Measurements from ENCODE around the gene TFIP11.

The TFIP11 gene

DNA sequence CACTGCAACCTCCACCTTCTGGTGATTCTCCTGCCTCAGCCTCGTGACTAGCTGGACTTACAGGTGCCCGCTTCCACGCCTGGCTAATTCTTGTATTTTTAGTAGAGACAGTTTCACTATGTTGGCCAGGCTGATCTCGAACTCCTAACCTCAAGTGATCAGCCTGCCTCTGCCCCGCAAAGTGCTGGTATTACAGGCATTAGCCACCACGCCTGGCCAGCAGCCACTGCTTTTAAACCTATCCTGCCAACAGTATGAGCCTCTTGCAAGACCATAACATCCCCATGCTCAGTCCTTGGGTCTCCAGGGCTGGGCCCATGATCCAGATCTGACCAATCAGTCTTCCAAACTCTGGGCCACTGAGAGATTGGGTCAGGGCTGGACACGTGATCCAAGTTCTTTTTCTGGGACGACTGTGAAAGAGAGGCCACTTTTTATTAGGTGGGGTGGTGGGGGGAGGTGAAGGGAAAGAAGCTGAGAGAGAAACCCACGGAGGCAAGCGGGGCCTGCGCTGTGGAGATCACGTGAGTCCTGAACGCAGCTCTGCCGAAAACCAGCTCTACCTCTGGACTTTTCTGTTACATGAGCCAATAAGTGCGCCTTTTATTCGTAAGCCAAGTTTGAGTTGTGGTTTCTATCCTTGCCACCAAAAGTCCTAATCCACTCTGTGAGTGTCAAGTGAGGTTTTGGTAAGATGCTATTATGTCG lies 65.3 kb downstream of the TFIP11 start:
- TF ChIP-seq, protein P1, sequence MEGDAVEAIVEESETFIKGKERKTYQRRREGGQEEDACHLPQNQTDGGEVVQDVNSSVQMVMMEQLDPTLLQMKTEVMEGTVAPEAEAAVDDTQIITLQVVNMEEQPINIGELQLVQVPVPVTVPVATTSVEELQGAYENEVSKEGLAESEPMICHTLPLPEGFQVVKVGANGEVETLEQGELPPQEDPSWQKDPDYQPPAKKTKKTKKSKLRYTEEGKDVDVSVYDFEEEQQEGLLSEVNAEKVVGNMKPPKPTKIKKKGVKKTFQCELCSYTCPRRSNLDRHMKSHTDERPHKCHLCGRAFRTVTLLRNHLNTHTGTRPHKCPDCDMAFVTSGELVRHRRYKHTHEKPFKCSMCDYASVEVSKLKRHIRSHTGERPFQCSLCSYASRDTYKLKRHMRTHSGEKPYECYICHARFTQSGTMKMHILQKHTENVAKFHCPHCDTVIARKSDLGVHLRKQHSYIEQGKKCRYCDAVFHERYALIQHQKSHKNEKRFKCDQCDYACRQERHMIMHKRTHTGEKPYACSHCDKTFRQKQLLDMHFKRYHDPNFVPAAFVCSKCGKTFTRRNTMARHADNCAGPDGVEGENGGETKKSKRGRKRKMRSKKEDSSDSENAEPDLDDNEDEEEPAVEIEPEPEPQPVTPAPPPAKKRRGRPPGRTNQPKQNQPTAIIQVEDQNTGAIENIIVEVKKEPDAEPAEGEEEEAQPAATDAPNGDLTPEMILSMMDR (IDR thresholded peaks at IDR 0.05; ENCODE audit: insufficient read depth, low read depth, low read length, missing control alignments): no peak
- no peak overlapping the region for H3K4me3 ChIP-seq (ENCODE audit: low read length)
- DNase-seq (ENCODE audit: low read depth): no peak

DNA sequence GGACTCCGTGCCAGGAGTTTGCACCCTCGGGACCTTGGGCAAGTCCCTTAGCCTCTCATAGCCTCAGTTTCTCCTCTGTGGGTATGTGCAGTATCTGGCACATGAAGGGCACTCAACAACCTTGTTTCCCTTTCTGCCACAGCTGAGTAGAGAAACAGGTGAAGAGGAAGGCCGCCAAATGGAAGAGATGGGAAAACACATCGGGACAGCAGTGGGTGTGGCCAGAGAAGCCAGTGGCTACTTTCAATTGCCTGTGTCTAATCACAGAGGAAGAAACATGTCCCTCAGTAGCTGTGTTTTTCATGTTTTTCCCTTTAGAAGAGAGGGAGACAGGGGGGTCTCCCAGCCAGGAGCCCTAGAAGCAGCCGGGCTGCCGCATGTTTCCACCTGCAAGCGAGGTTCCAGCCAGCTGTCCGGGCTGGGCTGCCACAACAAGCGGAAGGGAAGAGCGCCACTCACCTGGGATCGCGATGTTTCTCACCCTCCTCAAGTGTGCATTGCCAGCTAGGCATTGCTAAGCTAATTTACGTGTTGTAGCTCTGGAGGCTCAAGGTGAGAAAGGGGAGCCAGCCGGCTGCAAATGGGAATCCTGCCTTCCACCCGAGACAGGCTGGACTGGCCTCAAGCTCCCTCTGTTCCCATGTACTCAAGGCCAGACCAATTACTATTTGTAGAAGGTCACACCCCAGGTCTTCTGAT lies 66.5 kb downstream of the TFIP11 start:
- no peak for DNase-seq (ENCODE audit: low read depth)
- H3K4me3 ChIP-seq (ENCODE audit: low read length): no peak overlapping the region
- TF ChIP-seq, protein P1 (IDR thresholded peaks at IDR 0.05; ENCODE audit: insufficient read depth, low read depth, low read length, missing control alignments): no peak

DNA sequence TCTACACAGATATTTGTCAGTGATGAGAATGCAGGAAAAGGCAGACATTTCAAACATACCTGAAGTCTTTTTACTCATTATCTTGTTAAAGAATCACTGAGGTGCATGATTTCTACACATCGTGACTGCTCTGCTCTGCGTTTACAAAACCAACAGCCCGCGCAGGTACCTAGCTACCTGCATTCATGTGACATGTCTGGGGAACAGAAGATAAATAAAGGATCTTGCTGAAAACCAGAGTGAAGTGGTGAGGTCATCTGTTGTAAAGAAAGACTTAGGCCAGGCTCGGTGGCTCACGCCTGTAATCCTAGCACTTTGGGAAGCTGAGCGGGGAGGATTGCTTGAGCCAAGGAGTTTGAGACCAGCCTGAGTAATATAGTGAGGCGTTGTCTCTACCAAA lies 67.5 kb downstream of the TFIP11 start:
- TF ChIP-seq, protein P1 (IDR thresholded peaks at IDR 0.05; ENCODE audit: insufficient read depth, low read depth, low read length, missing control alignments): no peak
- H3K4me3 ChIP-seq (ENCODE audit: low read length): no peak overlapping the region
- no peak for DNase-seq (ENCODE audit: low read depth)

DNA sequence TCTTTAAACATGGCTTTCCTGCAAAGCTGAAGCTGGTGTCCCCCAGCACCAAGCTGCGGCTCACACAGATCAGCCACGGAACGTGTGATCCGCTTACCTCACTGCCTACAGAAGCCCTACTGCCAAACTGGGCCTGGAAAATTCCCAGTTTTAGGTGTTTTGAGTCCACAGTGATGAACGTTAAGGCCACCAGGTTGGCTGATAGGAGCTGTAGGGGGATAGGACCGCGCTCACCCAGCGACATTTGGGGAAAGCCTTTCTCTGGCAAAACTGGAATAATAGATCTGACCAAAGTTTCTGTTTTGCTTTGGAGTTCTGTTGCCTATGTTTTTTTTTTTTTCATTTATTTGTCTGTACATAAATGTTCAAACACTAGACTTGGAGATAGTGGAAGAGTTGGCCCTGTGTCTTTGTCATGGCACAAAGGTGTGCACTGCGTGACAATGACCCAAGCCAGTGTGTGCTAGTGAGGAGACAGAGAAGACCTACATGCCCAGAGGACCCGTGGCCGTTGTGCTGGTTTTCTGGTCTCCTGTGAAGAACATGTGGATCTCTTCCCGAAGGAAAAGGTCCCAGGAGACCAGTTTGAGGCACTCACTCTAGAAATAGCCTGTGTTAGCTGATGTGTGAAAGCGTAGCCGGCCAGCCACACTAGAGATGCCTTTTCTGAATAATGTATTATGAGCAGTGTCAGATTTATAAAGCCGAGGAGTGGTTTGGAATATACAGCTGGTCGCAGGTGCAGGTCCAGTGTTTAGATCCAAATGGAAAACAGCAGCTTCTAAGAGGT lies 68.2 kb downstream of the TFIP11 start:
- TF ChIP-seq, protein P1 (IDR thresholded peaks at IDR 0.05; ENCODE audit: insufficient read depth, low read depth, low read length, missing control alignments): no peak
- no peak overlapping the region for H3K4me3 ChIP-seq (ENCODE audit: low read length)
- no peak for DNase-seq (ENCODE audit: low read depth)

DNA sequence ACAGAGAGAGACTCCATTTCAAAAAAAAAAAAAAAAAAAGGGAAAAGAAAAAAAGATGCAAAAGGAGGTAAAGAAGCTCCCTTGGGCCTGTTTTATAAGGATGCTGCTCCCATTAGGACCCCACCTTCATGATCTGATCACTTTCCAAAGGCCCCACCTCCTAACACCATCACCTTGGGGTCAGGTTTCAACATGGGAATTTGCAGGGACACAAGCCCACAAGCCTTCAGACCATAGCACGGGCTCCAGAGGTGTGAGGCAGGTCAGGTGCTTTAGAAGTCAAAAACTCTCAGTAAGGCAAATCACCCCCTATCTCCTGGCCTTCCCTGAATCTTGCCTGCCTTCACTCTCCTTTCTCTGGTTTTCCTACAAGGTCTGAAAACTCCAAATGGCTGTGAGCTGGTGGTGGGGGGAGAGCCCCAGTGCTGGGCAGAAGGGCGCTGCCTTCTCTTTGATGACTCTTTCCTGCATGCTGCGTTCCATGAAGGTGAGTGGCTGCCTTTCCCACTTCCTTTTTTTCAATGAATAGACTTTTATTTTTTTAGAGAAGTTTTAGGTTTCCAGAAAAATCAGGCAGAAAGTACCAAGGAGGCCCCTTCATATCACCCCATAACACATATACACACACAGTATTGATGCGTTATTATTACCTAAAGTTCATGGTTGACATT lies 70.1 kb downstream of the TFIP11 start:
- no peak overlapping the region for H3K4me3 ChIP-seq (ENCODE audit: low read length)
- peak; percentile 34 for DNase-seq (ENCODE audit: low read depth)
- TF ChIP-seq, protein P1 (IDR thresholded peaks at IDR 0.05; ENCODE audit: insufficient read depth, low read depth, low read length, missing control alignments): no peak

All from epithelial cell of esophagus (primary cell).